ENCODE data around the gene PNMT. TPM values are rescaled to one million over a fixed set of nuclear protein-coding genes. Genes with fewer than 3 reads are reported as not detected.

Gene PNMT
- total and polyA plus RNA-seq, 2 of the 8 experiments (the other 6 are each of a cell fraction or from before 2014, with no cell fraction given): 5.6 to 10.9 TPM

GRCh38 chr17:39633570-39634183 lies 34.6 kb upstream of the PNMT start:
- Histone ChIP-seq H3K18ac (ENCODE audit: extremely low read depth, low read length) (no peak overlapping the region), H4K20me1 (replicated peaks in 1 of 2; ENCODE audit: control insufficient read depth in 1 of 2, insufficient read depth in 2 of 2, low read length in 2 of 2) (peaks cover 0 to 5% of the 10 kb centered on the region in 2 experiments), H3K4me3 (ENCODE audit: extremely low read depth in 1 of 4, insufficient read depth in 2 of 4, low read depth in 3 of 4, low read length in 4 of 4) (no peak overlapping the region), H3K4me1 (replicated peaks in 1 of 4; ENCODE audit: control insufficient read depth in 3 of 4, insufficient read depth in 4 of 4, low read length in 3 of 4) (peaks cover 14 to 51% (median 43%) of the 10 kb centered on the region in 4 experiments), H3K23ac (ENCODE audit: insufficient read length) (no peak overlapping the region), H3K4ac (replicated peaks; ENCODE audit: insufficient read length, low read depth, low read length) (no peak overlapping the region), H2BK5ac (ENCODE audit: low read depth, low read length) (peak overlapping the region; percentile 46; the same call in 1 of the 2 replicates), H3K23me2 (ENCODE audit: low read depth, low read length) (peaks cover 8% of the 10 kb centered on the region; the same call in 1 of the 2 replicates), H2BK15ac (ENCODE audit: low read length) (peak overlapping the region; percentile 48; the same call in 1 of the 2 replicates), H3K14ac (ENCODE audit: insufficient read length) (no peak overlapping the region), H3K4me2 (ENCODE audit: insufficient read depth in 1 of 2, low read depth in 2 of 2, low read length in 2 of 2) (no peak overlapping the region), H3K27ac (ENCODE audit: low read depth, low read length) (no peak overlapping the region), H2BK20ac (ENCODE audit: low read length) (no peak overlapping the region), H2BK12ac (ENCODE audit: low read depth, low read length) (peak overlapping the region; percentile 63; the same call in 1 of the 2 replicates), H2AK5ac (ENCODE audit: low read depth, low read length) (peak overlapping the region; percentile 41; the same call in 1 of the 2 replicates), H4K8ac (ENCODE audit: extremely low read depth, insufficient read depth, low read length) (no peak overlapping the region), H3K56ac (replicated peaks; ENCODE audit: insufficient read length, low read depth, low read length) (no peak overlapping the region), H2AFZ (ENCODE audit: low read length) (no peak overlapping the region), H4K5ac (ENCODE audit: insufficient read length, low read depth, low read length) (no peak overlapping the region), H3K36me3 (ENCODE audit: control insufficient read depth in 2 of 4, insufficient read depth in 4 of 4, low read length in 3 of 4) (no peaks in the 10 kb centered on the region), H2BK120ac (replicated peaks; ENCODE audit: low read depth, low read length) (no peak overlapping the region), H3K9me3 (ENCODE audit: insufficient read depth in 2 of 2, low read depth in 1 of 2, low read length in 1 of 2) (no peaks in the 10 kb centered on the region), H3K9ac (replicated peaks in 1 of 4; ENCODE audit: extremely low read depth in 1 of 4, low read depth in 3 of 4, low read length in 3 of 4) (no peak overlapping the region), H4K91ac (replicated peaks; ENCODE audit: insufficient read length, low read length) (no peak overlapping the region), H3K79me1 (ENCODE audit: low read depth, low read length) (peaks cover 7% of the 10 kb centered on the region), H3K79me2 (ENCODE audit: control insufficient read depth in 1 of 2, insufficient read depth in 2 of 2, low read length in 2 of 2) (peaks cover 7 to 13% of the 10 kb centered on the region in 2 experiments), H3K27me3 (replicated peaks in 1 of 4; ENCODE audit: control insufficient read depth in 3 of 4, extremely low read depth in 1 of 4, insufficient read depth in 3 of 4, low read length in 3 of 4) (peaks cover 0 to 3% (median 0%) of the 10 kb centered on the region in 4 experiments; a peak in 3 of 7 replicates)
- no peak for DNase-seq (ENCODE audit: low read depth in 1 of 2, low spot score in 2 of 2)
- ChIA-PET POLR2A (ENCODE audit: partially characterized antibody) (interaction anchor here (1.1 to 5.8 kb wide), 6 partner anchors 9 to 70 kb away, joined by 3 to 39 read pairs (median 4); no protein-coding TSS in a partner anchor), CTCF (ENCODE audit: partially characterized antibody) (interaction anchor here (0.6 to 49.2 kb wide), 20 partner anchors 6 to 984 kb away, joined by 3 to 1885 read pairs (median 4); partner anchors contain the start of genes ERBB2, MIEN1, PGAP3 and PNMT)
- TF ChIP-seq TAF1 (IDR thresholded peaks at IDR 0.05; ENCODE audit: low read depth, low read length): no peak
- no peak for TF ChIP-seq ASH2L (IDR thresholded peaks at IDR 0.05; ENCODE audit: low read length)
- no peak for TF ChIP-seq RXRA (IDR thresholded peaks at IDR 0.05; ENCODE audit: insufficient read depth, low read depth, low read length)
- no peak for TF ChIP-seq TCF12 (IDR thresholded peaks at IDR 0.05; ENCODE audit: low read depth, low read length)
- no peak for TF ChIP-seq USF2 (IDR thresholded peaks at IDR 0.05; ENCODE audit: low read length)
- TF ChIP-seq EGR1 (IDR thresholded peaks at IDR 0.05; ENCODE audit: borderline replicate concordance, low read depth, low read length): no peak
- no peak for TF ChIP-seq KDM5A (IDR thresholded peaks at IDR 0.05; ENCODE audit: low read length)
- 86% methylated on average over 8 of the region's 8 CpGs; no CpG with 5 or more reads in 1 of the 2 experiments for WGBS, 2 experiments (ENCODE audit: extremely low coverage in 1 of 2, insufficient coverage in 1 of 2, insufficient read length in 1 of 2, insufficient replicate concordance in 2 of 2, low coverage in 1 of 2, low lambda C conversion rate in 2 of 2, missing lambda C conversion rate in 1 of 2)
- FAIRE-seq: no peak
